H9 (cell line): ENCODE results near the gene CTBS. TPM values are rescaled to one million over a fixed set of nuclear protein-coding genes. Genes with fewer than 3 reads are reported as not detected.

ENCODE experiments used
- DNase-seq: peaks from one replicate; pipeline ENCODE4 v3.0.0-alpha.2; 2017
- H2AFZ ChIP-seq: one replicate; pipeline ENCODE4 v1.6.1; 2013; ENCODE audit warnings: mild to moderate bottlenecking, low read length, control low read depth, moderate library complexity
- H2AK5ac ChIP-seq: 2 replicates; pipeline ENCODE4 v1.6.1; 2013; ENCODE audit warnings: low read length, control low read depth, mixed read lengths; ENCODE audit not compliant: insufficient read length
- H2BK120ac ChIP-seq: one replicate; pipeline ENCODE4 v1.6.1; 2013; ENCODE audit warnings: low read depth, mild to moderate bottlenecking, low read length, control low read depth, inconsistent platforms; ENCODE audit not compliant: poor library complexity, severe bottlenecking
- H2BK12ac ChIP-seq: 2 replicates; pipeline ENCODE4 v1.6.1; 2013; ENCODE audit warnings: low read length, control low read depth, mixed read lengths, low read depth; ENCODE audit not compliant: insufficient read length
- H2BK15ac ChIP-seq: 2 replicates; pipeline ENCODE4 v1.6.1; 2013; ENCODE audit warnings: low read depth, low read length, control low read depth
- H2BK20ac ChIP-seq: one replicate; pipeline ENCODE4 v1.6.1; 2013; ENCODE audit warnings: low read depth, mild to moderate bottlenecking, low read length, control low read depth, inconsistent platforms; ENCODE audit not compliant: poor library complexity, severe bottlenecking
- H2BK5ac ChIP-seq: 2 replicates; pipeline ENCODE4 v1.6.1; 2013; ENCODE audit warnings: low read length, control low read depth, mixed read lengths; ENCODE audit not compliant: insufficient read length
- H3K14ac ChIP-seq: 2 replicates; pipeline ENCODE4 v1.6.1; 2013; ENCODE audit warnings: low read length, control low read depth; ENCODE audit not compliant: insufficient read depth
- H3K18ac ChIP-seq: 2 replicates; pipeline ENCODE4 v1.6.1; 2013; ENCODE audit warnings: low read depth, mild to moderate bottlenecking, mixed read lengths, low read length, control low read depth; ENCODE audit not compliant: insufficient read length
- H3K23ac ChIP-seq: 2 replicates; pipeline ENCODE4 v1.6.1; 2013; ENCODE audit warnings: low read length, control low read depth, mixed read lengths, low read depth; ENCODE audit not compliant: insufficient read length
- H3K23me2 ChIP-seq: 2 replicates; pipeline ENCODE4 v1.6.1; 2013; ENCODE audit warnings: low read depth, mild to moderate bottlenecking, mixed read lengths, low read length, control low read depth; ENCODE audit not compliant: insufficient read length, poor library complexity, severe bottlenecking
- H3K27ac ChIP-seq: 2 replicates; pipeline ENCODE4 v1.5.1; 2013; ENCODE audit warnings: low read length, control low read depth, mixed read lengths, low read depth; ENCODE audit not compliant: insufficient read length
- H3K27me3 ChIP-seq: 2 replicates; pipeline ENCODE4 v1.6.1; 2013; ENCODE audit warnings: low read length, control low read depth, inconsistent platforms; ENCODE audit not compliant: insufficient read depth
- H3K4ac ChIP-seq: 2 replicates; pipeline ENCODE4 v1.6.1; 2013; ENCODE audit warnings: low read depth, mild to moderate bottlenecking, control low read depth, inconsistent platforms, low read length, moderate library complexity
- H3K4me1 ChIP-seq: 2 replicates; pipeline ENCODE4 v1.6.1; 2013; ENCODE audit warnings: low read length, control low read depth, inconsistent platforms; ENCODE audit not compliant: insufficient read depth
- H3K4me2 ChIP-seq: 2 replicates; pipeline ENCODE4 v1.6.1; 2013; ENCODE audit warnings: low read length, control low read depth, mixed read lengths; ENCODE audit not compliant: insufficient read length, insufficient read depth
- H3K56ac ChIP-seq: 2 replicates; pipeline ENCODE4 v1.6.1; 2013; ENCODE audit warnings: low read depth, mild to moderate bottlenecking, mixed read lengths, low read length, control low read depth; ENCODE audit not compliant: insufficient read length
- H3K79me1 ChIP-seq: 2 replicates; pipeline ENCODE4 v1.6.1; 2013; ENCODE audit warnings: low read depth, mild to moderate bottlenecking, moderate library complexity, low read length, control low read depth, inconsistent platforms; ENCODE audit not compliant: insufficient read depth, poor library complexity, severe bottlenecking
- H3K79me2 ChIP-seq: 2 replicates; pipeline ENCODE4 v1.6.1; 2013; ENCODE audit warnings: low read length, control low read depth, inconsistent platforms; ENCODE audit not compliant: insufficient read depth
- H3K9ac ChIP-seq: 2 replicates; pipeline ENCODE4 v1.6.1; 2013; ENCODE audit warnings: low read length, control low read depth, mixed read lengths; ENCODE audit not compliant: insufficient read length; ENCODE audit errors: extremely low read depth
- H3K9me3 ChIP-seq: one replicate; pipeline ENCODE4 v1.6.1; 2013; ENCODE audit warnings: low read depth, low read length, inconsistent platforms; ENCODE audit not compliant: control insufficient read depth
- H3T11ph ChIP-seq: one replicate; pipeline ENCODE4 v1.6.1; 2013; ENCODE audit warnings: mild to moderate bottlenecking, low read length, control low read depth, inconsistent platforms
- H4K20me1 ChIP-seq: one replicate; pipeline ENCODE4 v1.6.1; 2013; ENCODE audit not compliant: control insufficient read depth, insufficient read length, insufficient read depth
- H4K5ac ChIP-seq: 2 replicates; pipeline ENCODE4 v1.6.1; 2013; ENCODE audit warnings: low read depth, mild to moderate bottlenecking, mixed read lengths, low read length, control low read depth; ENCODE audit not compliant: insufficient read length
- H4K8ac ChIP-seq: replicated peaks from 2 replicates; pipeline ENCODE4 v1.6.1; 2013; ENCODE audit warnings: low read length, control low read depth, mixed read lengths, low read depth; ENCODE audit not compliant: insufficient read length
- H4K91ac ChIP-seq: 2 replicates; pipeline ENCODE4 v1.6.1; 2013; ENCODE audit warnings: low read depth, mild to moderate bottlenecking, moderate library complexity, mixed read lengths, low read length, control low read depth; ENCODE audit not compliant: insufficient read length
- H3K27ac Mint-ChIP-seq, 3 experiments: 2 replicates in 2 of 3; 3 replicates in 1 of 3; pipeline ENCODE4 v1.8.0; 2020 to 2021; ENCODE audit warnings: mixed read lengths in 3 of 3, mild to moderate bottlenecking in 1 of 3, moderate library complexity in 1 of 3
- H3K27me3 Mint-ChIP-seq: 2 replicates; pipeline ENCODE4 v1.8.0; 2021; ENCODE audit warnings: low read depth, mild to moderate bottlenecking, moderate library complexity, mixed read lengths
- H3K36me3 Mint-ChIP-seq, 3 experiments: 2 replicates in 2 of 3; 3 replicates in 1 of 3; pipeline ENCODE4 v1.8.0; 2020 to 2021; ENCODE audit warnings: low read depth in 3 of 3, mixed read lengths in 3 of 3; ENCODE audit not compliant: insufficient read depth in 1 of 3
- H3K4me1 Mint-ChIP-seq, 2 experiments: 2 replicates each; pipeline ENCODE4 v1.8.0; 2020; ENCODE audit warnings: mixed read lengths in 2 of 2
- H3K4me3 Mint-ChIP-seq, 2 experiments: 2 replicates in 1 of 2; 3 replicates in 1 of 2; pipeline ENCODE4 v1.8.0; 2020 to 2021; ENCODE audit warnings: mild to moderate bottlenecking in 2 of 2, mixed read lengths in 2 of 2, moderate library complexity in 1 of 2
- H3K9me3 Mint-ChIP-seq, 2 experiments: 2 replicates in 1 of 2; 3 replicates in 1 of 2; pipeline ENCODE4 v1.8.0; 2020; ENCODE audit warnings: mild to moderate bottlenecking in 2 of 2, mixed read lengths in 2 of 2, moderate library complexity in 1 of 2
- WGBS: extraction: QIAGEN DNeasy Blood & Tissue Kit; methylation state at CpG from one replicate; pipeline ENCODE4 v1.1.7; 2013; ENCODE audit warnings: missing lambda C conversion rate, low lambda C conversion rate, mixed read lengths; ENCODE audit not compliant: insufficient read length; ENCODE audit errors: extremely low coverage; 5-methylcytosine and 5-hydroxymethylcytosine counted together
- total RNA-seq: library from RNA; stranded (reverse); gene quantifications from 2 replicates; pipeline ENCODE4 v1.2.1, GENCODE V29; 2021
- TF ChIP-seq, protein P1 (sequence below): fragments of 200-600 bp; sonication (generic); conservative IDR thresholded peaks from 3 replicates; pipeline ENCODE4 v1.8.0; 2021; ENCODE audit warnings: antibody characterized with exemption, mild to moderate bottlenecking

CTBS gene
- total RNA-seq, 1 experiment from 2014 or later = 2.8 TPM

- H3K4me3 Mint-ChIP-seq = no peak overlapping the region
- TF ChIP-seq, protein P1, sequence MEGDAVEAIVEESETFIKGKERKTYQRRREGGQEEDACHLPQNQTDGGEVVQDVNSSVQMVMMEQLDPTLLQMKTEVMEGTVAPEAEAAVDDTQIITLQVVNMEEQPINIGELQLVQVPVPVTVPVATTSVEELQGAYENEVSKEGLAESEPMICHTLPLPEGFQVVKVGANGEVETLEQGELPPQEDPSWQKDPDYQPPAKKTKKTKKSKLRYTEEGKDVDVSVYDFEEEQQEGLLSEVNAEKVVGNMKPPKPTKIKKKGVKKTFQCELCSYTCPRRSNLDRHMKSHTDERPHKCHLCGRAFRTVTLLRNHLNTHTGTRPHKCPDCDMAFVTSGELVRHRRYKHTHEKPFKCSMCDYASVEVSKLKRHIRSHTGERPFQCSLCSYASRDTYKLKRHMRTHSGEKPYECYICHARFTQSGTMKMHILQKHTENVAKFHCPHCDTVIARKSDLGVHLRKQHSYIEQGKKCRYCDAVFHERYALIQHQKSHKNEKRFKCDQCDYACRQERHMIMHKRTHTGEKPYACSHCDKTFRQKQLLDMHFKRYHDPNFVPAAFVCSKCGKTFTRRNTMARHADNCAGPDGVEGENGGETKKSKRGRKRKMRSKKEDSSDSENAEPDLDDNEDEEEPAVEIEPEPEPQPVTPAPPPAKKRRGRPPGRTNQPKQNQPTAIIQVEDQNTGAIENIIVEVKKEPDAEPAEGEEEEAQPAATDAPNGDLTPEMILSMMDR = no peak
- H3K27ac ChIP-seq = no peak overlapping the region
Observed at GRCh38 chr1:84509029-84509428, 65.2 kb downstream of the CTBS start.

More at GRCh38 chr1:84509029-84509428, 65.2 kb downstream of the CTBS start:
- no peak overlapping the region for H2BK15ac ChIP-seq
- no peak overlapping the region for H2BK12ac ChIP-seq
- H4K5ac ChIP-seq = no peak overlapping the region
- no peaks in the 10 kb centered on the region for H3K27me3 ChIP-seq
- no peak overlapping the region for H3K9ac ChIP-seq
- H3K18ac ChIP-seq = no peak overlapping the region
- H3K36me3 Mint-ChIP-seq = peaks cover 5 to 11% (median 5%) of the 10 kb centered on the region in 3 experiments; a peak in 6 of 7 replicates
- H2BK20ac ChIP-seq = no peak overlapping the region
- no peak overlapping the region for H3K4me2 ChIP-seq
- H4K20me1 ChIP-seq = no peaks in the 10 kb centered on the region
- no peaks in the 10 kb centered on the region; the same call in 1 of the 2 replicates for H3K27me3 Mint-ChIP-seq
- H3K9me3 ChIP-seq = no peaks in the 10 kb centered on the region
- H3K4ac ChIP-seq = no peak overlapping the region
- no peak overlapping the region for H3K14ac ChIP-seq
- DNase-seq = no peak
- H2BK120ac ChIP-seq = no peak overlapping the region
- no peak overlapping the region for H3T11ph ChIP-seq
- H3K56ac ChIP-seq = no peak overlapping the region
- no peak overlapping the region for H4K91ac ChIP-seq
- H3K4me1 Mint-ChIP-seq = peaks cover 12 to 17% of the 10 kb centered on the region in 2 experiments
- H3K79me2 ChIP-seq = peaks cover 8% of the 10 kb centered on the region; the same call in 1 of the 2 replicates
- H3K4me1 ChIP-seq = no peaks in the 10 kb centered on the region
- H3K23me2 ChIP-seq = peaks cover 4% of the 10 kb centered on the region
- H4K8ac ChIP-seq = no peak overlapping the region
- H2AK5ac ChIP-seq = no peak overlapping the region
- no peak overlapping the region for H2BK5ac ChIP-seq
- H3K23ac ChIP-seq = no peak overlapping the region
- no peak overlapping the region for H3K27ac Mint-ChIP-seq
- WGBS = no CpG with 5 or more reads among the region's 4 CpGs
- H2AFZ ChIP-seq = no peak overlapping the region
- H3K9me3 Mint-ChIP-seq = peaks cover 16 to 18% of the 10 kb centered on the region in 2 experiments
- H3K79me1 ChIP-seq = no peaks in the 10 kb centered on the region
